Upper lobe of left lung (tissue), 6 donors: ENCODE results near the gene WSCD2. TPM values are rescaled to one million over a fixed set of nuclear protein-coding genes. Genes with fewer than 3 reads are reported as not detected.
"Not testable (repeated sequence)": the region's sequence is repeated elsewhere in the genome, so short reads cannot be mapped to it uniquely, and the experiment has no call there.

ENCODE experiments used
- ATAC-seq, 2 donors: fragments of 200-7000 bp; cut with Tn5 transposase; one replicate each; pipeline ENCODE4 v1.9.1; 2022; ENCODE audit warnings: mild to moderate bottlenecking in 2 of 2, moderate library complexity in 2 of 2; ENCODE audit not compliant: low FRiP score in 2 of 2
- DNase-seq, 2 donors: peaks; one replicate each; pipeline ENCODE4 v3.0.0-alpha.2; 2019 to 2020
- H3K27ac ChIP-seq, 4 donors: fragments of 200-600 bp; sonication (generic); one replicate each; pipeline ENCODE4 v1.5.1; 2016 to 2019
- H3K27me3 ChIP-seq, 4 donors: fragments of 200-600 bp; sonication (generic); one replicate each; pipeline ENCODE4 v1.5.1; 2017 to 2019
- H3K36me3 ChIP-seq, 4 donors: fragments of 200-600 bp; sonication (generic); one replicate each; pipeline ENCODE4 v1.5.1; 2016 to 2019
- H3K4me1 ChIP-seq, 4 donors: fragments of 200-600 bp; sonication (generic); one replicate each; pipeline ENCODE4 v1.5.1; 2018 to 2019
- H3K4me3 ChIP-seq, 4 donors: fragments of 200-600 bp; sonication (generic); one replicate each; pipeline ENCODE4 v1.5.1; 2017 to 2019; ENCODE audit warnings: mild to moderate bottlenecking in 2 of 4, moderate library complexity in 1 of 4
- H3K9me3 ChIP-seq, 4 donors: fragments of 200-600 bp; sonication (generic); one replicate each; pipeline ENCODE4 v1.5.1; 2018 to 2019
- EP300 ChIP-seq, 4 donors: sonication (generic); formaldehyde crosslinking; IDR thresholded peaks; one replicate each; pipeline ENCODE4 v1.5.1; 2017; ENCODE audit warnings: antibody characterized with exemption in 4 of 4, control low read depth in 2 of 4
- POLR2A ChIP-seq, 4 donors: fragments of 450-650 bp; IDR thresholded peaks; one replicate each; pipeline ENCODE4 v1.5.1; 2016 to 2017; ENCODE audit warnings: antibody characterized with exemption in 4 of 4, mild to moderate bottlenecking in 2 of 4
- POLR2AphosphoS5 ChIP-seq, 2 donors: sonication (generic); formaldehyde crosslinking; IDR thresholded peaks; one replicate each; pipeline ENCODE4 v1.5.1; 2017; ENCODE audit warnings: antibody characterized with exemption in 2 of 2
- WGBS, 2 donors: methylation state at CpG; one replicate each; pipeline ENCODE4 v1.1.5; 2017 to 2018; 5-methylcytosine and 5-hydroxymethylcytosine counted together
- total RNA-seq, 6 donors: library from RNA; depleted of rRNA in 4 of 6; stranded (reverse); fragments of >200 nt in 4 of 6; gene quantifications; one replicate each; pipeline versions ENCODE4 v1.1.0 to v1.2.1, GENCODE V29; 2016 to 2021
- TF ChIP-seq, protein P1 (sequence below), 6 experiments: fragments of 450-650 bp in 4 of 6; fragments of 200-600 bp in 2 of 6; sonication (generic) in 2 of 6; IDR thresholded peaks; one replicate each; pipeline ENCODE4 v1.5.1; 2016 to 2019; ENCODE audit warnings: antibody characterized with exemption in 6 of 6
- donor health status: DM: no; HTN: no; CAD: no; lungs with moderate emphysema.
- donor health status: DM: no; HTN: yes; CAD: no; lungs with severe emphysema.

The WSCD2 gene
- total RNA-seq, 6 donors from 2014 or later = 0.17 to 1.0 (median 0.71) TPM

- ATAC-seq (no peak), DNase-seq (no peak)
- 36 to 44% methylated on average over 4 of the region's 4 CpGs for WGBS, 2 donors
- Histone ChIP-seq H3K4me3 (no peak overlapping the region), H3K4me1 (no peaks in the 10 kb centered on the region), H3K9me3 (no peaks in the 10 kb centered on the region), H3K36me3 (no peaks in the 10 kb centered on the region), H3K27ac (no peak overlapping the region), H3K27me3 (no peaks in the 10 kb centered on the region)
- TF ChIP-seq POLR2AphosphoS5 (IDR thresholded peaks at IDR 0.05) (no peak), EP300 (IDR thresholded peaks at IDR 0.05) (no peak), POLR2A (IDR thresholded peaks at IDR 0.05) (no peak)
- TF ChIP-seq, protein P1, sequence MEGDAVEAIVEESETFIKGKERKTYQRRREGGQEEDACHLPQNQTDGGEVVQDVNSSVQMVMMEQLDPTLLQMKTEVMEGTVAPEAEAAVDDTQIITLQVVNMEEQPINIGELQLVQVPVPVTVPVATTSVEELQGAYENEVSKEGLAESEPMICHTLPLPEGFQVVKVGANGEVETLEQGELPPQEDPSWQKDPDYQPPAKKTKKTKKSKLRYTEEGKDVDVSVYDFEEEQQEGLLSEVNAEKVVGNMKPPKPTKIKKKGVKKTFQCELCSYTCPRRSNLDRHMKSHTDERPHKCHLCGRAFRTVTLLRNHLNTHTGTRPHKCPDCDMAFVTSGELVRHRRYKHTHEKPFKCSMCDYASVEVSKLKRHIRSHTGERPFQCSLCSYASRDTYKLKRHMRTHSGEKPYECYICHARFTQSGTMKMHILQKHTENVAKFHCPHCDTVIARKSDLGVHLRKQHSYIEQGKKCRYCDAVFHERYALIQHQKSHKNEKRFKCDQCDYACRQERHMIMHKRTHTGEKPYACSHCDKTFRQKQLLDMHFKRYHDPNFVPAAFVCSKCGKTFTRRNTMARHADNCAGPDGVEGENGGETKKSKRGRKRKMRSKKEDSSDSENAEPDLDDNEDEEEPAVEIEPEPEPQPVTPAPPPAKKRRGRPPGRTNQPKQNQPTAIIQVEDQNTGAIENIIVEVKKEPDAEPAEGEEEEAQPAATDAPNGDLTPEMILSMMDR (IDR thresholded peaks at IDR 0.05) = no peak
These were observed 85.4 kb downstream of the WSCD2 start for GRCh38 chr12:108214486-108214885.

DNA sequence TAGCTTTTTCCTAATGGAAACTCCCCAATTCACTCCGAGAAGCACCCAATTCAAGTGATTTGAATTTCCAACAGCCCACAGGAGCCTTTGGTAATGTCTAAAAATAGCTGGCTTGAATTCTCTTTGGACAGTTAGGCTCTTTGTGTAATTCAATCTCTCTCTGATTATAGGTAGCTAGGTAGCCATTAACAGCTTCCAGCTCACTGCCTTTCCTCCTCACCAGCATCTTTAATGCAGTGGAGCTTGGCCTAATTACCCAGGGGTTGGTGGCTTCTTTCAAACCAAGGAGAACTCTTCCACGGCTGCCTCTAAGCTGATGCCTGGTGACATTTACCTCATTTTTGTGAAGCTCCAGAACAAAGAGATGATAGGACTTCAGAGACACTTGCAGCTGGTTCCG, 86.4 kb downstream of the WSCD2 start:
- no peak overlapping the region for H3K4me3 ChIP-seq
- ATAC-seq (no peak), DNase-seq (no peak)
- H3K27ac ChIP-seq = no peak overlapping the region
- TF ChIP-seq, protein P1 (IDR thresholded peaks at IDR 0.05) = no peak
- TF ChIP-seq EP300 (IDR thresholded peaks at IDR 0.05) (no peak), POLR2A (IDR thresholded peaks at IDR 0.05) (no peak), POLR2AphosphoS5 (IDR thresholded peaks at IDR 0.05) (no peak)
- 54 to 64% methylated on average over 3 of the region's 3 CpGs for WGBS, 2 donors
- H3K4me1 ChIP-seq = no peaks in the 10 kb centered on the region
- H3K27me3 ChIP-seq = no peaks in the 10 kb centered on the region
- H3K9me3 ChIP-seq = no peaks in the 10 kb centered on the region
- H3K36me3 ChIP-seq = no peaks in the 10 kb centered on the region

- Histone ChIP-seq H3K27ac (no peak overlapping the region), H3K27me3 (no peaks in the 10 kb centered on the region), H3K36me3 (no peaks in the 10 kb centered on the region), H3K4me1 (no peaks in the 10 kb centered on the region), H3K9me3 (no peaks in the 10 kb centered on the region), H3K4me3 (no peak overlapping the region)
- ATAC-seq (no peak), DNase-seq (no peak)
- WGBS, 2 donors = 35% methylated on average over 3 of the region's 3 CpGs; no CpG with 5 or more reads in 1 of the 2 donors
- TF ChIP-seq POLR2AphosphoS5 (IDR thresholded peaks at IDR 0.05) (no peak), EP300 (IDR thresholded peaks at IDR 0.05) (no peak), POLR2A (IDR thresholded peaks at IDR 0.05) (no peak)
- TF ChIP-seq, protein P1 (IDR thresholded peaks at IDR 0.05) = no peak
These were observed 89.8 kb downstream of the WSCD2 start for GRCh38 chr12:108218921-108219320.

GRCh38 chr12:108225101-108225500, 96.0 kb downstream of the WSCD2 start:
- not testable (repeated sequence) for H3K9me3 ChIP-seq, DNase-seq, ATAC-seq, H3K4me1 ChIP-seq, H3K36me3 ChIP-seq, H3K4me3 ChIP-seq, H3K27me3 ChIP-seq, H3K27ac ChIP-seq
- 36 to 40% methylated on average over 2 of the region's 2 CpGs for WGBS, 2 donors

GRCh38 chr12:108226866-108227265, 97.8 kb downstream of the WSCD2 start:
- DNase-seq (no peak), ATAC-seq (no peak)
- Histone ChIP-seq H3K9me3 (no peaks in the 10 kb centered on the region), H3K27me3 (no peaks in the 10 kb centered on the region), H3K36me3 (no peaks in the 10 kb centered on the region), H3K4me1 (no peaks in the 10 kb centered on the region), H3K4me3 (no peak overlapping the region), H3K27ac (no peak overlapping the region)
- TF ChIP-seq POLR2AphosphoS5 (IDR thresholded peaks at IDR 0.05) (no peak), POLR2A (IDR thresholded peaks at IDR 0.05) (no peak), EP300 (IDR thresholded peaks at IDR 0.05) (no peak)
- TF ChIP-seq, protein P1 (IDR thresholded peaks at IDR 0.05) = no peak
- 77 to 91% methylated on average over 7 to 8 of the region's 8 CpGs for WGBS, 2 donors
